A172 (cell line): ENCODE data around the gene MAPKAP1. TPM values are rescaled to one million over a fixed set of nuclear protein-coding genes. Genes with fewer than 3 reads are reported as not detected.

ENCODE experiments used
- DNase-seq: peaks from one replicate; pipeline ENCODE4 v3.0.0-alpha.2; 2015; ENCODE audit warnings: low spot score
- total RNA-seq: library from RNA; depleted of rRNA; stranded (reverse); fragments of >200 nt; shearing (Covaris generic); gene quantifications from 2 replicates; pipeline ENCODE4 v1.2.3, GENCODE V29; 2014; rRNA removed

MAPKAP1 gene
- total RNA-seq, 1 experiment from 2014 or later = 155 TPM

DNA sequence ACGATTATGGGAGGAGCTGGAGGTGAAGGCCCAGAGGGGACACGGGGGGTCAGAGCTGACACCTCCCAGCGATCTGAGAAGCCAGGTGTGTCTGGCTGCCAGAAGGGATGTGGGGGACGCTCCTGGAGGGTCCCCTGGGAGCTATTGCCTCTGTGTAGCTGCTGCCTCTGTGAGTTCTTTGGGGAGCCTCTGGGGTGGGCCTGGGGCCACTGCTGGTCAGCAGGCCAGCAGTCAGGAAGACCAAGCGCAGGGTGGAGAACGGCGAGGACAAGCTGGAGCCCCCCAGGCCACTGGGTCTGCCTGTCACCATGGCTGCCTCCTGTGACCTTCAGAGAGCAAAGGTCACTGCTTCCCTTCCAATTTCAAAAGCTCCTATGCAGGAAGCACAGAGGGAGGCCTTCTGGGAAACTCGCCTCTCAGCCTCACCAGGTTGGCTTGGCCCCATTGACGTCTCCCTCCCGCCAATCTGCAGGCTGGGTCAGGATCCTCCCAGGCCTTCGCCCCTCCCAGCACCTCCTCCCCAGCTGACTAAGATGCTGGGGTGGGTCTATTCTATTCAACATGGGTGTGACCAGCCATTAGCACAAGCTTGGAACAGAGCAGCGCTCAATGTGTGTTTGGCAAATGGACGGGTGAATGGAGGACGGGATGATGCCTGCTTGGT, 319.0 kb downstream of the MAPKAP1 start:
- DNase-seq = no peak

Other genes starting within 250 kb of the MAPKAP1 start
- 74.5 and 85.0 TPM in 2 replicates for gene PBX3, start 40.2 kb upstream of the MAPKAP1 start, total RNA-seq